Stimulated activated effector memory CD8-positive, alpha-beta T cell treated with anti-CD3 and anti-CD28 coated beads, Interleukin-12 subunit alpha, Interleukin-12 subunit beta, amount 100 ng/mL, for 72 hours (primary cell): ENCODE data around the gene SLC18B1.

Experiments
- ATAC-seq: fragments of 150-1000 bp; cut with Tn5 transposase; 2 replicates; pipeline ENCODE4 v1.10.0; 2021
- DNase-seq, 2 donors: peaks; one replicate each; pipeline ENCODE4 v3.0.0; 2021 to 2022; ENCODE audit warnings: low spot score in 2 of 2
- H3K27ac Mint-ChIP-seq: one replicate; pipeline ENCODE4 v1.8.0; 2022; ENCODE audit warnings: mild to moderate bottlenecking, mixed read lengths
- H3K36me3 Mint-ChIP-seq: one replicate; pipeline ENCODE4 v1.8.0; 2022; ENCODE audit warnings: mild to moderate bottlenecking, mixed read lengths
- H3K4me1 Mint-ChIP-seq: one replicate; pipeline ENCODE4 v1.8.0; 2022; ENCODE audit warnings: mixed read lengths
- H3K4me3 Mint-ChIP-seq: one replicate; pipeline ENCODE4 v1.8.0; 2022; ENCODE audit warnings: mild to moderate bottlenecking, mixed read lengths
- H3K9me3 Mint-ChIP-seq: one replicate; pipeline ENCODE4 v1.8.0; 2022; ENCODE audit warnings: mixed read lengths

Gene SLC18B1

DNA sequence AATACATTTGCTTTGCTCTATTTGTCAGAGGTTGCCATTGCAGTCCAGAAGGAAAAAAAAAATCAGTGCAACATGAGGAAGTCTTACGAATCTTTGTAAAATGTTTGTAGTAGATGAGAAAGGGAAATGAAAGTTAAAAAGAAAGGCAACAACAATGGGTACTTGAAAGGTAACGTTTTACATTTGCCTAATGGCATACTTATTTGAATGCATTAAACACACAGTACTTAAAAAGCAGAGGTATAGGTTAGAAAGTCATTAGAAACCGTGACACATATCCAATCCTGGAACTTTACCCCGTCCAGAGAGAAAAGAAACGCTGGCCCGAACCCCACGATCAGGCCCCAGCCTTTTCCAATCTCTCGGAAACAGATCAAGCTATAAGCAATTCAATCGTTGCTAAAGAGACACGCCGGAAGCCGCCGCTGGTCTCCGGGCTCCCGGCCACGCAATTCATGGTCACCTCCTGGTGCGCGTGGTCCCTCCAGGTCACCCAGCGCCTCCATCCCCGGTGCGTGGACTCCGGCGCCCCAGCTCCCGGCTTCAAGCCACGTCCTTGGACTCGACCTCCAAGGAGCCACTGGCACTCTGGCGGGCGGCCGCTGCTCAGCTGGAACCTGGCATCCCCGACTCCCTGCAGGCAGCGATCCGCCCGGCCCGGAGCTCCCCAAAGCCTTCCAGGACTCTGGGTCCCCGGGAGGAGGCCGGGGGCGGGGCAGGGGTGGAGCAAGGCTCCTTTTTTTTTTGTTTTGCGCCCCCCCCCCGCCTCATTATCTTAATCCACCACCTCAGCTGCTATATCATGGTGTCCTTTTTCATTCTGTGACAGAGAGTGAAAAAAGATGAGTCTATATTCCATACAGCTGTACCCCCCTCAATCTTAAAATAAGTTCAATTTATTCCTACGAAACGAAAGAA is at the start of gene SLC18B1:
Gene SLC18B1 (minus strand): TSS at position 687 of the 918 bp plus-strand sequence. CDS start 181 bp downstream, at position 506.
- no peaks in the 10 kb centered on the region for H3K36me3 Mint-ChIP-seq
- ATAC-seq (peak; percentile 74), DNase-seq (peak; percentile 20 to 75)
- H3K4me1 Mint-ChIP-seq: peaks cover 6% of the 10 kb centered on the region
- H3K4me3 Mint-ChIP-seq: no peak within 1 kb of the TSS
- no peaks in the 10 kb centered on the region for H3K9me3 Mint-ChIP-seq
- H3K27ac Mint-ChIP-seq: no peak within 1 kb of the TSS

GRCh38 chr6:132843316-132844035 is 45.0 kb upstream of the SLC18B1 start:
- Mint-ChIP-seq H3K36me3 (no peaks in the 10 kb centered on the region), H3K4me3 (no peak overlapping the region), H3K9me3 (no peaks in the 10 kb centered on the region), H3K4me1 (no peaks in the 10 kb centered on the region), H3K27ac (no peak overlapping the region)
- DNase-seq: no peak
- ATAC-seq: no peak

GRCh38 chr6:132841966-132842365 is 43.5 kb upstream of the SLC18B1 start:
- DNase-seq: no peak
- H3K36me3 Mint-ChIP-seq: no peaks in the 10 kb centered on the region
- H3K4me1 Mint-ChIP-seq: no peaks in the 10 kb centered on the region
- no peaks in the 10 kb centered on the region for H3K9me3 Mint-ChIP-seq
- no peak overlapping the region for H3K4me3 Mint-ChIP-seq
- no peak overlapping the region for H3K27ac Mint-ChIP-seq
- ATAC-seq: no peak

- ATAC-seq: no peak
- Mint-ChIP-seq H3K4me1 (no peaks in the 10 kb centered on the region), H3K36me3 (no peaks in the 10 kb centered on the region), H3K4me3 (no peak overlapping the region), H3K9me3 (no peaks in the 10 kb centered on the region), H3K27ac (no peak overlapping the region)
- no peak for DNase-seq
These were observed 34.5 kb upstream of the SLC18B1 start for GRCh38 chr6:132832891-132833290.

GRCh38 chr6:132830334-132830751 is 31.9 kb upstream of the SLC18B1 start:
- DNase-seq (no peak), ATAC-seq (no peak)
- Mint-ChIP-seq H3K4me1 (no peaks in the 10 kb centered on the region), H3K36me3 (no peaks in the 10 kb centered on the region), H3K27ac (no peak overlapping the region), H3K9me3 (no peaks in the 10 kb centered on the region), H3K4me3 (no peak overlapping the region)

DNA sequence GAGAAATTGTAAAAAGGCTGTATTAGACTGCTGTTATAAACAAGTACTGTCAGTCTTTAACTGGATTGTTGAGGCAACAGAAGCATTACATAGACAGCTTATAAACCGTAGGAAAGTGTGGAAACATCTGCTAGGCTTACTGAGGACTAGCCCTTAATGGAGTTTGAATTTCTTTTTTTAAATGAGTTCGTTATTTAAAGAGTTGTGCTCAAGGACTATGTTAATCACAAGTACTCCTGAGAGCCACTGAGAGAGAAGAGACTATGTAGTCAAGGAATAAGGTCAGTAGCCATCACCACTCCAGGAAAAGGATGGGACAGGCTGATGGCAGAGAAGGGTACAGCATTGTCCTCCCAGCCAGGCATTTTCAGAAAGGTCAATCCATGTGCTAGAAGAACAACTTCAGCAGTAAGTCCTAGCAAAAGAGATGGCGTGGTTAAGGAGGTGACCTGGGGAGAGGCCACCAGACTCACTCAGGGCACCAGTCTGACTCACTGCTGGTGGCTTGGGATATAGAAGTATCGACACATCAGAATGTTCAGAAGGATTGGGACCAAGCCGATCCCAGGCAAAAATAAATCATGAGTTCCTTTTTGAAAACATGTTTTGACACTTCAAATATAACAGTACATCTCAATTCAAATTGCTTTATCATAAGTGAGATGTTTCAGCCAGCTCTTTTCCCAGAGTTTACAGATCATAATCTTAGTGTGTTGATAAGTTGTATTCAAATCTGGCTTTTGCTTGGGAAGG is 22.4 kb upstream of the SLC18B1 start:
- H3K36me3 Mint-ChIP-seq: peaks cover 60% of the 10 kb centered on the region
- no peak overlapping the region for H3K4me3 Mint-ChIP-seq
- peak overlapping the region; percentile 99 for H3K27ac Mint-ChIP-seq
- DNase-seq: no peak
- no peaks in the 10 kb centered on the region for H3K9me3 Mint-ChIP-seq
- peaks cover 46% of the 10 kb centered on the region for H3K4me1 Mint-ChIP-seq
- ATAC-seq: peak; percentile 22

GRCh38 chr6:132819405-132820161 is 21.1 kb upstream of the SLC18B1 start:
- H3K36me3 Mint-ChIP-seq: peaks cover 72% of the 10 kb centered on the region
- no peaks in the 10 kb centered on the region for H3K9me3 Mint-ChIP-seq
- ATAC-seq (peak; percentile 45), DNase-seq (no peak)
- no peak overlapping the region for H3K4me3 Mint-ChIP-seq
- H3K4me1 Mint-ChIP-seq: peaks cover 49% of the 10 kb centered on the region
- H3K27ac Mint-ChIP-seq: peak overlapping the region; percentile 99

GRCh38 chr6:132818404-132819359 is 20.2 kb upstream of the SLC18B1 start:
- H3K27ac Mint-ChIP-seq: peak overlapping the region; percentile 99
- DNase-seq (no peak), ATAC-seq (no peak)
- no peaks in the 10 kb centered on the region for H3K9me3 Mint-ChIP-seq
- peak overlapping the region; percentile 85 for H3K4me3 Mint-ChIP-seq
- peaks cover 81% of the 10 kb centered on the region for H3K36me3 Mint-ChIP-seq
- H3K4me1 Mint-ChIP-seq: peaks cover 49% of the 10 kb centered on the region

- Mint-ChIP-seq H3K9me3 (no peaks in the 10 kb centered on the region), H3K27ac (peak overlapping the region; percentile 99), H3K4me3 (peak overlapping the region; percentile 85), H3K36me3 (peaks cover 90% of the 10 kb centered on the region), H3K4me1 (peaks cover 55% of the 10 kb centered on the region)
- ATAC-seq: no peak
- DNase-seq: no peak
These were observed 19.3 kb upstream of the SLC18B1 start for GRCh38 chr6:132817554-132818403.

DNA sequence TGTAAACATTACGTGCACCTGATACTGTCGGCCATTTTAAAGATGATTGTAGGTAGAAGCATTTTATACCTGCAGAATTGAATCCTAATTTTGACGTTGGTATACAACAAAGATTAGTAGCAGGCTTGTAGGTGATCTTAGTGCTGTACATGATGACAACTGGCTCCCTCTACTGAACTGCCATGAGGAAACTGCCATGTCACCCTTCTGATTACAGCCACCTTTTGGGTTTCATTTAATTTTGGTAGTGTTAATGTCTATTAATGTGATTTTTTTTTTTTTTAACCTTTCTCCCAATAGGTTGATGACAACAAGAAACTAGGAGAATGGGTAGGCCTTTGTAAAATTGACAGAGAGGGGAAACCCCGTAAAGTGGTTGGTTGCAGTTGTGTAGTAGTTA is 18.2 kb upstream of the SLC18B1 start:
- DNase-seq (no peak), ATAC-seq (no peak)
- H3K4me3 Mint-ChIP-seq: peak overlapping the region; percentile 85
- peak overlapping the region; percentile 99 for H3K27ac Mint-ChIP-seq
- peaks cover 88% of the 10 kb centered on the region for H3K36me3 Mint-ChIP-seq
- no peaks in the 10 kb centered on the region for H3K9me3 Mint-ChIP-seq
- H3K4me1 Mint-ChIP-seq: peaks cover 59% of the 10 kb centered on the region

- Mint-ChIP-seq H3K4me3 (peak overlapping the region; percentile 85), H3K27ac (peak overlapping the region; percentile 99), H3K36me3 (peaks cover 73% of the 10 kb centered on the region), H3K4me1 (peaks cover 54% of the 10 kb centered on the region), H3K9me3 (no peaks in the 10 kb centered on the region)
- ATAC-seq (peak; percentile 22), DNase-seq (no peak)
These were observed 16.5 kb upstream of the SLC18B1 start for GRCh38 chr6:132814716-132815570.

DNA sequence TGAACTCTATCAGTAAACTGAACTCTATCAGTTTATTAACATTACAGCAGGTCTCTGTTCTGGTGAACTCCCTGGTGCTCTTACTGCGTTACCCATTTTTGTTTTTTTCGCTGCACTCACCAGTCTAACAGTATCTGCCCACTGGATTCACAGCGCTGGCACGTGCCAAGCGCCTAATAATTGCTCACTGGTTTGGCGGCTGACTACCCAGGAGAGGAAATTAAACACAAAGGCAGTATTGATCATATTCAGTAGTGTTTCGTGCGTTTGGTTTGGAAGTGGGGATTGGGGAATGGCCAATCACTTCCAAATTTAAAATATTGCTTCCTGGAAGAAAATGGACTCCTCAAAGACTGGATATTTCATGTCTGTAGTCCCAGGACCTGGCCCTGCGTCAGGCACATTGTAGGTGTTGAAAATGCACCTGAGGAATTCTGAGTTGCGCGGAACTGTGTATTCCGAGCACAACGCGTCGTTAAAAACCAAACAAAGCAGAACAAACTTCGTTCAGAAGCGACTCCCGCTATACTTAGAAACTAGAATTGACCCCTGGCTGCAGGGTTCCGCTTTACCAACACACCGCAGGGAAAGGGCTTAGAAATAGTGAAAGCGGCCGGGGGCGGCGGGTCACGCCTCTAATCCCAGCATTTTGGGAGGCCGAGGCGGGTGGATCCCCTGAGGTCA is 14.9 kb upstream of the SLC18B1 start:
- H3K4me3 Mint-ChIP-seq: peak overlapping the region; percentile 85
- peak overlapping the region; percentile 99 for H3K27ac Mint-ChIP-seq
- H3K36me3 Mint-ChIP-seq: peaks cover 56% of the 10 kb centered on the region
- ATAC-seq (peak; percentile 2), DNase-seq (peak in 1 of 2 donors; percentile 64)
- H3K4me1 Mint-ChIP-seq: peaks cover 39% of the 10 kb centered on the region
- no peaks in the 10 kb centered on the region for H3K9me3 Mint-ChIP-seq
